GM19193 (cell line): ENCODE results near the gene MUC2.

Source experiments
- POLR2A ChIP-seq: IDR thresholded peaks from 4 replicates; pipeline ENCODE4 v1.6.1; 2011; ENCODE audit not compliant: insufficient read depth, insufficient read length; ENCODE audit errors: extremely low read depth

Gene MUC2

DNA sequence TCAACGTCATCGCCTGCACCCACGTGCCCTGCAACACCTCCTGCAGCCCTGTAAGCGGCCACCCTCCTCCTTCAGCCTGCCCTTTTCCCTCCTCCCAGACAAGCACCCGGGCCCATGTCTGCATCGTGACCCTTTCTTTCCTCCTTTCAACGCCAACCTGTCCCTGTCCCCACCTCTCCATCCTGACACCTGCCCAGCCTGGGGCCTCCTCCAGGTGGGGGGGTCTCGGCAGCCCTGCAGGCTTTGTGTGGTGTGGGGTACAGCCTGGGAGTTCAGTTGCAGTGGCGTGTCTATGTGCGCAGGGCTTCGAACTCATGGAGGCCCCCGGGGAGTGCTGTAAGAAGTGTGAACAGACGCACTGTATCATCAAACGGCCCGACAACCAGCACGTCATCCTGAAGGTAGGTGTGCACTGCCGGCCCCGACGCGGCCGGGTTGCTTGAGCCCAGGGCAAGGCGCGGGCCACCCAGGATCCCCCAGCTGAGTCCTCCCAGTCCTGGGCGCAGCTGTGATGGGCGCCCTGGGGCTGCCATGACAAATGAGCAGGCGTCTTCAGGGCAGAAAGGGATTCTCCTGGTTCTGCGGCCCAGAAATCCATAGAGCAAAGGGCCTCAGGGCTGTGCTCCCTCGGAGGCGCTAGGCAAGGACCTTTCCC lies 33.7 kb downstream of the MUC2 start:
- no peak for TF ChIP-seq POLR2A

DNA sequence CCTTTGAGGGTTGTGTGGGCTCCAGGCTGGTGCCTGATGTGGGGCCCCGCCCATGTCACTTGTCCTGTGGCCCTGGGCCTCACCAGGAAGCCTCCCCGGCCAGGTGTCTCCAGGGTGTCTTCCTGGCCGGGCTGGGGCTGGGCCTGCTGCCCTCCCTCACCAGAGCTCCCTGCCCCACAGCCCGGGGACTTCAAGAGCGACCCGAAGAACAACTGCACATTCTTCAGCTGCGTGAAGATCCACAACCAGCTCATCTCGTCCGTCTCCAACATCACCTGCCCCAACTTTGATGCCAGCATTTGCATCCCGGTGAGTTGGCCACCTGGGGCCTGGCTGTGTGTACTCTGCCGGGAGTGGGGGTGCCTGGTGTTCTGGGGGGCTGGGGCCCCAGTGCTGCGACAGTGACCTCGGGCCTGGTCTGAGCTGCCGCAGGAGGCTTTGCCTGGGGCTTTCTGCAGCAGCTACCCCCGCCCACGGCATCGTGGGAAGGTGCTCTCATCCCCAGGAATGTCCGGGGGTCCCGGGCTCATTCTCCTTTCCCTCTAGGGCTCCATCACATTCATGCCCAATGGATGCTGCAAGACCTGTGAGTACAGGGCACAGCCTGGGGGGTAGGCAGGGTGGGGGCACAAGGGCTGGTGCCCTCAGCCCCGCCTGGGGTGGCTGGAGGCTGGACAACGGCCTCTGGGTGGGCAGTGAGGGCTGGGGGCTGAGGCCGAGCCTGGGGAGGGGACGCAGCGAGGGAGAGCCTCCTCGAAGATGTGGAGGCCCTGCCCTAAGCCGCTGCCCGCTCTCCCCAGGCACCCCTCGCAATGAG lies 34.6 kb downstream of the MUC2 start:
- no peak for TF ChIP-seq POLR2A

- TF ChIP-seq POLR2A = no peak
These were observed 35.4 kb downstream of the MUC2 start for GRCh38 chr11:1109918-1110705.

DNA sequence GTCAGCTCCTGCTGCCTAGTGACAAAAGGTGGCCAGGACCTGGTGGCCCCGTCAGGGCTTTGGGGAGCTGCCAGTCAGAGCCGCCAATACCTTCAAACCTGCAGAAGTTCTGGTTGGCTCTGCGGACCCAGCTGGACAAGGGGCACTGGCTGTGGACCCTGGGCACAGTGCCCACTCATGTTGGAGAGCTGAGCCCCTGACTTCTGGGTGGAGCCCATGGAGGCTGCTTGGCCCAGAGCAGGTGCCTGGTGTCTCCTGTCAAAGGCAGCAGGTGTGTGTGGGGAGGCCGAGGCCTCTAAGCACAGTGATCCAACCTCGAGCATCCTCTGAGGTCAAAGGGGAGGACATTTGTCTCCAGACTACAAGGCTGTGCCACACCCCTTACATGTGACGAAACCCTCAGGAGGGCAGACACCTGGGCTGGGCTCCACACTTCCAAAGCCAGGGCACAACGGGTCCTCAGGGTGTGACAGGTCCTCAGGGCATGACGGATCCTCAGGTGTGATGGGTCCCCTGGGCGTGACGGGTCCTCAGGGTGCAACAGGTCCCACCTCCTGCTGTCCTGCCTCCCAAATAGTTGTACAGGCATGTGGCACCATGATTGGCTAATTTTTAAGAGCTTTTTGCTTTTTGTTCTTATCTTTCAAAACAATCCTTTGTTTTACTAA lies 37.0 kb downstream of the MUC2 start:
- no peak for TF ChIP-seq POLR2A

DNA sequence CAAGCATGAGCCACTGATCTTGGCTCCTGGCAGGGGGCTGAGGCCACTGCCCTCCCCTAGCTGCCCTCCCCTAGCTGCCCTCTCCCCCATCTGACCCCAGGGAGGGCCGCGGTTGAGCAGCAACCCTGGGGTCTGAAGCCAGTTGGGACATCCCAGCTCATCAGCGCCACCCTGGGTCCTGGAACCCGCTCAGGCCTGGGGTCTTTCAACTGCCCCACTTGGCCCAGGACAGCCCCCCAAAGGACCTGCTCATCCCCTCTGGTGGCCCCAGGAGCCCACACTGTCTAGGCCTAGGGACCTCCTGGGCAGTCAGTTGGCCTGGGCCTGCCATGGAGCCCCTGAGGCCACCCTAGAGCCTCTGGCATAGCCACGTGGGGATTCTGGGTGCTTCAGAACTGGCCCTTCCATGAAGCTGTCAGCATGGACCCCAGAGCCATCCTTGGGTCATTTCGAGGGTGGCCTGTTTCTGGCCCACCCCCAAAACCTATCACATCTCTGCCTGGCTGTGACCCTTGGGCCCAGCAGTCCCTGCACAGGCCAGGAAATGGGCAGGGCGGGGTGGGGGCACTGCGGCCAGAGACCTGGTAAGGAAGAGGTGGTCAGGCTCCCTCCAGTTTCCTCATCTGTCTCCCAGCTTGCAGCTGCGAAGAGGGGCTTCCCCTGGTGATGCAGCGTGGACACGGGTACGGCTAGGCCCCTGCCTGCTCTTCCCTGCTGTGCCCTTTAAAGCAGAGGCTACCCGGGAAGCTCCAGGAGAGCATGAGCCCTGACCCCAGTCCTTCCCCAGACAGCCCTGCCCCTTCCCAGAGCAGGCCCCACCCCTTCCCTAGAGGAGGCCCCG lies 37.9 kb downstream of the MUC2 start:
- TF ChIP-seq POLR2A = no peak

DNA sequence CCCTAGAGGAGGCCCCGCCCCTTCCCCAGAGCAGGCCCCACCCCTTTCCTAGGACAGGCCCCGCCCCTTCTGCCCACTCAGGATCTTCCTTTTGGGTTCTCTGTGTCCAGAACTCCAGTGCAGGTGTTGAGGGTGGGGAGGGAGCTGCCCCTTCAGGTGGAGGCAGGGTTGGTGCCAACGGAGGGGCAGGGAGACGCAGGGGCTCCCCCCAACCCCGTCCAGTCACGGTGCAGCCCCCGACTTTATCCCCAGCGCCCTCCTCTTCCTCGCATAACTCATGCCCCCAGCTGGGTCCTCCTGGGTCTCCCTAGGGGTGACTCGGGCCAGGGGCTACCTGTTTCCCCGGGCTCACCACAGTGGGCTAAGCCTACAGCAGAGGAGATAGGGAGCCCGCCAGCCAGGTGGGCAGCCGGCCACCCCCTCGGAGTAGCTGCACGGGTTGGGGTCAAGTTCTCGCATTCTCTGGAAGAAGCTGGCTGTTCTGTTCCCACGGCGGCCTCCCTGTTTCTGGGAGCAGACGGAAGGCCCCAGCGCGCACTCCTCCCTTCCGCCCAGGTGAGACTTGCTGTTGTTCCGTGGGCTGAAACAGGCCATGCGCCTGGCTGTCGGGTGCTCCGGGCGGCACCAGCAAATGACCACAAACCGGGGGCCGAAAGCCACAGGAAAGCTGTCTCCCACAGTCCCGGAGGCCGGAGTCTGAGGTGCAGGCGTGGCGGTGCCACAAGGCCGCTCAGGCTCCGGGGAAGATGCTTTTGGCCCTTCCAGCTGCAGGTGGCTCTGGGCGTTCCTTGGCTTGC lies 38.9 kb downstream of the MUC2 start:
- TF ChIP-seq POLR2A = no peak

GRCh38 chr11:1116104-1116503 lies 41.4 kb downstream of the MUC2 start:
- no peak for TF ChIP-seq POLR2A

DNA sequence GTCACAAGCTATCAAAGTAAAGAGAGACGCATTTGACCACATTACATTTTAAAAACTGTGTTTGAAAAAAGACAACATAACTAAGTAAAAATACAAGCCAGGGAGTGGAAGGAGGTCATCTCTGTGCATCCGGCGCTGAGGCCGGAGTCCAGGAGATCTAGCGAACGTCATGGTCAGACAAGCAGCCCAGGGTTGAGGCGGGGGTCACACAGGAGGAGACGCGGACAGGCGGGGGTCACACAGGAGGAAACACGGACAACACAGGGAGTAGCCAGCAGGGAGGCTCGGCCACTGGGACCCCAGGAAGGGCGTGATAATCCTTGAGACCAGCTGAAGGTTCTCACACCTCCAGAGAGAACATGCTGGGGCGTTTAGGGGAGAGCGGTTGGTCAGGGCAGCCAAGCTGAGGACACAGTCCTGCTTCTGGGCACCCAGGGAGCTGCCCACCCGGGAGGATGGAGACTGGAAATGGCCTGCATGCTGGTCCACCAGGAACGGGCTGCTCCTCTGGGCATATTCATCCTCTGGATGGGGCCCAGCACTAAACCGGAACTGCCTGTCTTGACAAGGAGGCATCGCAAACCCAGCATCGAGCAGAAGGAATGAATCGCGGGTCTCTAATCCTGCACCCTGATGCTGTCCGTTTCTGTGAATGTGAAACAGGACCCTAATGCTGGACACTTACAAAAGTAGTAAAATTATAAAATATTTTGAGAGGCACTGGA lies 42.2 kb downstream of the MUC2 start:
- no peak for TF ChIP-seq POLR2A

DNA sequence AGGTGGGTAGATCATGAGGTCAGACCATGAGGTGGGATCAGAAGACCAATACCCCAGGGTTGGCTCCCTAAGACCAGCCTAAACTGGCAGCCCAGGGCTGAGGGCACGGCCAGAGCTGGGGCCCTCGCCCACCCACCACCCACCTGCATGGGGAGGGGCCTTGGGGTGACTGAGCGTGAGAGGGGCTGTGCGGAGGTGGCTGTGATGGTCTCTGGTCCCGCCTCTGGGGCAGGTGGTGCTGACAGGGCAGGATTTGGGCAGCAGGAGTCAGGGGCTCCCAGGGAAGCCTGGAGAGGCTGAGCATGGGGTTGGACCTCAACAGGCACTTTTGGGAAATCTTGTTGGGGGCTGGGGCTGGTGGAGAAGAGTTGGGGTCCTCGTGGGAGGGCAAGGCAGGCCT lies 43.3 kb downstream of the MUC2 start:
- no peak for TF ChIP-seq POLR2A

- TF ChIP-seq POLR2A = no peak
These were observed 44.3 kb downstream of the MUC2 start for GRCh38 chr11:1118755-1119603.

DNA sequence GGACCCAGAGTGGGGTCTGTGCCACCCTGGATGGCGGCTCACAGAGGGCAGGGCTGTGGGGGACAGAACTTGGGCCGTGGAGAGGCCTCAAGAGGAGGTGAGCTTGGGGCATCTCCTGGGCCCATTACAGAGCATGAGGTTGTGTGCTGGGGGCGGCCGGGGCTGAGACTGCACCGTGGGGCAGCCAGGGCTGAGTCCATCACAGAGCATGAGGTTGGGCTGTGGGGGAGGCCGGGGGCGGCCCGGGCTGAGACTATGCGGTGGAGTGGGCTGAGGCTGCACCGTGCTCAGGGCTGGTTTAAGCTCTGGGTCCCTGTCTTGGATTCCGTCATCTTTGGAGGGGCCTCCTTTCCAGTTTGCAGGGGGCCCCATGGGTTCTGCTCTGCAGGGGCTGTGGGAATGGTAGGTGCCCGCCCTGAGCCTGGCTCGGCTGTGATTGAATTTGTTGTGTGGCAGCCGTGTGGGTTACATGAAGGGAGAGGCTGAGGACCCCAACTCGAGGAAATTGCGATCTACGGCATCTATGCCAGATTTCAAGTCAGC lies 45.0 kb downstream of the MUC2 start:
- no peak for TF ChIP-seq POLR2A
